Prostate gland (tissue), 2 donors: ENCODE results near the gene MEF2D. TPM values are rescaled to one million over a fixed set of nuclear protein-coding genes. Genes with fewer than 3 reads are reported as not detected.

ENCODE experiments used
- DNase-seq: peaks from one replicate; pipeline ENCODE4 v3.0.0-alpha.2; 2019; ENCODE audit warnings: low spot score
- H3K27ac ChIP-seq, 2 donors: fragments of 200-600 bp; sonication (generic); 2 replicates each; pipeline ENCODE4 v1.5.1; 2017 to 2019
- H3K27me3 ChIP-seq: fragments of 200-600 bp; sonication (generic); replicated peaks from 2 replicates; pipeline ENCODE4 v1.5.1; 2019; ENCODE audit not compliant: insufficient read depth
- H3K36me3 ChIP-seq, 2 donors: fragments of 200-600 bp; sonication (generic); 1 replicate in 1 of 2; 2 replicates in 1 of 2; pipeline versions ENCODE4 v1.5.1 to v1.8.1; 2017 to 2019
- H3K4me1 ChIP-seq: fragments of 200-600 bp; sonication (generic); replicated peaks from 2 replicates; pipeline ENCODE4 v1.5.1; 2019
- H3K4me3 ChIP-seq, 2 donors: fragments of 200-600 bp; sonication (generic); 2 replicates each; pipeline ENCODE4 v1.5.1; 2017 to 2019
- H3K9me3 ChIP-seq: fragments of 200-600 bp; sonication (generic); 2 replicates; pipeline ENCODE4 v1.5.1; 2017
- POLR2A ChIP-seq: fragments of 450-650 bp; IDR thresholded peaks from one replicate; pipeline ENCODE4 v1.6.1; 2016; ENCODE audit warnings: antibody characterized with exemption, mild to moderate bottlenecking
- POLR2AphosphoS5 ChIP-seq: sonication (generic); formaldehyde crosslinking; IDR thresholded peaks from one replicate; pipeline ENCODE4 v1.6.1; 2017; ENCODE audit warnings: antibody characterized with exemption
- WGBS: methylation state at CpG from one replicate; pipeline ENCODE4 v1.1.5; 2018; 5-methylcytosine and 5-hydroxymethylcytosine counted together
- intact Hi-C: fragments of 100-400 bp; cut with DNase I; formaldehyde crosslinking; loops from one replicate; pipeline ENCODE4 v1.14.2; 2022
- total RNA-seq, 2 donors: library from RNA; depleted of rRNA; stranded (reverse); fragments of >200 nt; gene quantifications; one replicate each; pipeline ENCODE4 v1.1.0, GENCODE V29; 2016
- TF ChIP-seq, protein P1 (sequence below), 4 experiments: fragments of 200-600 bp in 2 of 4; fragments of 450-650 bp in 2 of 4; sonication (generic) in 2 of 4; IDR thresholded peaks; 1 replicate in 3 of 4; 2 replicates in 1 of 4; pipeline ENCODE4 v1.5.1; 2016 to 2019; ENCODE audit warnings: antibody characterized with exemption in 4 of 4, mild to moderate bottlenecking in 2 of 4, moderate library complexity in 2 of 4

The MEF2D gene
- total RNA-seq, 2 donors from 2014 or later = 52.1 to 128 TPM

DNA sequence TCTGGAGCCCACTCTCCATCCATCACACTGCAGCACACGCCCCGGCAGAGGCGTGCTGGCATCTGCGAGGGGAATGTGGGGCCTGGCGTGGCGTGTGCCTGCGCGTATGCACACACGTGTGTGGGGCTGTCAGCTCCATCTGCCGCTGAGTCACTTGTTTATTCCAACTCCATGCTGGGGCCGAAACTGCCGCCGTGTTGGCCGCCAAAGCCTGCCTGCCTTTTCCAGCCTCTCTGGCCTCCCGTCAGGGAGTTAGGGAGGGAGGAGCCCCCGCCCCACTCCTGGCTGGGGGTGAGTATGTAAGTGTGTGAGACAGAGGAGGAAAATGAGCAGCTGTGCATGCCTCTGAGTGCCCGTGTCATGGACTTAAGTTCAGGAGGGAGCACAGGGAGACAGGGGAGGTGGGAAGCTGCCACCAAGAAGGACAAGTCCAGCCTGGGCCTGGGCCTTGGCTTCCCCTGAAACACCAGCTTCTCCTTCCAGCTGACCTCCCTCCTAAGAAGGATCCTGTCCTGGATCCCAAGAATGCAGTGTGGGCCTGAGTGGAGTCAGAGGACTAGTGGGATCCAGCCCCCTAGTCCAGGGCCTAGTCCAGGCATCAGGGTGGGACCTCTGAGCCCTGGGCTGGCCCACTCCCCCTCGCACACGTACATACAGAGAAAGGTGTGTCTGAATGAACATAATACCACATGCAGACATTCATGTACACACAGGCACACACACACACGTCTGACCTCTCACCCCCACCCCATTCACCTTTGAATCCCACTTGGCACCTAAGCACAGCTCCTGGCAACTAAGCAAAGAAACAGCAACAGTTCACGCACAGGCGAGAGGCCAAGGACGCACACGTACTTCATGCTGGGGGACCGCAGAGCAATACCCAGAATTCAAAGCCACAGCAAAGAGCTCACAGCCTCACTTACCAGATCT, 24.7 kb downstream of the MEF2D start:
- Histone ChIP-seq H3K9me3 (no peaks in the 10 kb centered on the region), H3K4me3 (no peak overlapping the region), H3K27me3 (no peaks in the 10 kb centered on the region), H3K27ac (peak overlapping the region; percentile 81 to 92), H3K4me1 (peaks cover 31% of the 10 kb centered on the region), H3K36me3 (peaks cover 5 to 23% of the 10 kb centered on the region in 2 donors)
- intact Hi-C loops = no loop called here
- DNase-seq = peak; percentile 48
- 55% methylated on average over 23 of the region's 25 CpGs for WGBS
- TF ChIP-seq POLR2AphosphoS5 = peak; percentile 75
- TF ChIP-seq, protein P1, sequence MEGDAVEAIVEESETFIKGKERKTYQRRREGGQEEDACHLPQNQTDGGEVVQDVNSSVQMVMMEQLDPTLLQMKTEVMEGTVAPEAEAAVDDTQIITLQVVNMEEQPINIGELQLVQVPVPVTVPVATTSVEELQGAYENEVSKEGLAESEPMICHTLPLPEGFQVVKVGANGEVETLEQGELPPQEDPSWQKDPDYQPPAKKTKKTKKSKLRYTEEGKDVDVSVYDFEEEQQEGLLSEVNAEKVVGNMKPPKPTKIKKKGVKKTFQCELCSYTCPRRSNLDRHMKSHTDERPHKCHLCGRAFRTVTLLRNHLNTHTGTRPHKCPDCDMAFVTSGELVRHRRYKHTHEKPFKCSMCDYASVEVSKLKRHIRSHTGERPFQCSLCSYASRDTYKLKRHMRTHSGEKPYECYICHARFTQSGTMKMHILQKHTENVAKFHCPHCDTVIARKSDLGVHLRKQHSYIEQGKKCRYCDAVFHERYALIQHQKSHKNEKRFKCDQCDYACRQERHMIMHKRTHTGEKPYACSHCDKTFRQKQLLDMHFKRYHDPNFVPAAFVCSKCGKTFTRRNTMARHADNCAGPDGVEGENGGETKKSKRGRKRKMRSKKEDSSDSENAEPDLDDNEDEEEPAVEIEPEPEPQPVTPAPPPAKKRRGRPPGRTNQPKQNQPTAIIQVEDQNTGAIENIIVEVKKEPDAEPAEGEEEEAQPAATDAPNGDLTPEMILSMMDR (IDR thresholded peaks at IDR 0.05) = no peak
- TF ChIP-seq POLR2A = peak; percentile 6

DNA sequence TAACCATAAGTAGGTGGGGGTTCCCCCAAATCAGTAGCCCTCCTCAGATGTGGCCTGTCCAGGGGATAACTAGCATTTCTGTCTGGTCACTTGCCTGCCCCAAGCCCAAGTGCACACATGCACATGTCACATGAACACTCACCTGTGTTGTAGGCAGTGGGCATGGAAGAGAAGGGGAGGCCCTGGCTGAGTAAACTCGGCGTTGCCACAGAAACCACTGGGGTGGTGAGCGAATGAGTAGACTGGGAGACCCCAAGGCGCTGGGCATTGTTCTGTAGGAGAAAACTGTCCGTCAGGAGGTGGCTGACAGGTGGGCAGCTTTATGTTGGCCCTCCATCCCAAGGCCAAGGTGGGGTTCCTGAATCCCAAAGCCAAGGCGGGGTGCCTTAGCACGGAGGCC, 25.6 kb downstream of the MEF2D start:
- WGBS = 87% methylated on average over 7 of the region's 7 CpGs
- TF ChIP-seq POLR2AphosphoS5 (no peak), POLR2A (no peak)
- TF ChIP-seq, protein P1 (IDR thresholded peaks at IDR 0.05) = no peak
- Histone ChIP-seq H3K9me3 (no peaks in the 10 kb centered on the region), H3K36me3 (peaks cover 5 to 16% of the 10 kb centered on the region in 2 donors), H3K4me1 (peaks cover 31% of the 10 kb centered on the region), H3K27me3 (no peaks in the 10 kb centered on the region), H3K27ac (peak overlapping the region; percentile 81 to 92), H3K4me3 (no peak overlapping the region)
- DNase-seq = no peak
- intact Hi-C loops = no loop called here

DNA sequence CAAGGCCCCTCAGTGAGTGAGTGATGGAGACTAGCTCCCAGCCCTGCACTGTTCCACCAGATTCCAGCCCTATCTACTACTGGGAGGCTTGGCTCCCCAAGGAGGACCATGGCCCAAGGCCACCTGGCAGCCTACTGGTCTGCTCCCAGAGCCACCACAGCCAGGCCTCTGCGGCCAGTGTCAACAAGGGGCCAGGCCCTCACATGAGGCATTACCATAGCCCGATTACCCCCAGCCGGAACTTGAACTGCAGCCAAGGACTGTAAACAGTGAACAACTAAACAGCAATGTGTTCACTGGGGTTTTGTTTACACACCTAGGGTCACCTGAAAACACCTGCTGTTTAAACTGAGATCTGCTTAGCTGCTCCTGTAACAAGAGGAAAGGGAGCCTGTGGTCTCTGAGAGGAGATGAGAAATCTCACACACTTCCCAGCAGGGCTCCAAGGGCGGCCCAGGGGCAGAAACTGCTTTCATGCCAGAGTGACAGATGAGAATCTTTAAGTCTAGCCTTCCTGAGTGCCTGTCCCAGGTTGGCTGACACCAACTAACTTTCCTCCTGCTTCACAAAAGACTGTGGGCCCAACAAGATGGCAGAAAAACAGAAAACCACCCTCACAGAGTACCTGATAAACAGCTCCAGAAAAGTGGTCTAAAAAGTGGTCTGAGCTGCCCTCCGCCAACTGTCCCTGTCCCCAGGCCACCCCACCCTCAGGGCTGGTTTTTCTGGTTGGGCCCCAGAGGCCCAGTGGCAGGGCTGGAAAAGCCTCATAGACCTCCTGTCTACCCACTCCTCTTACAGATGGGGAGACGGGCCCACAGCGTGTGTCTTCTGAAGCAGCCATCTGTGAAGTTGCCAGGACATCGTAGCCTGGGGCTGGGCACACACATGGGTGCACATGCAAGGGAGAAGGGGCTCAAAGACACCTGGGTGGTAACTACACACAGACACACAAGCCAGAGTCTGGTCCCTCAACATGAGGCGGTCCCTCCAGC, 28.8 kb downstream of the MEF2D start:
- H3K4me3 ChIP-seq = no peak overlapping the region
- no peaks in the 10 kb centered on the region for H3K27me3 ChIP-seq
- peaks cover 27% of the 10 kb centered on the region for H3K4me1 ChIP-seq
- TF ChIP-seq POLR2AphosphoS5 (peak; percentile 84), POLR2A (no peak)
- TF ChIP-seq, protein P1 (IDR thresholded peaks at IDR 0.05) = peak in 1 of 4 experiments; percentile 15
- peak overlapping the region; percentile 81 to 92 for H3K27ac ChIP-seq
- H3K36me3 ChIP-seq = peaks cover 16 to 22% of the 10 kb centered on the region in 2 donors
- peak; percentile 92 for DNase-seq
- intact Hi-C loops = no loop called here
- no peaks in the 10 kb centered on the region for H3K9me3 ChIP-seq
- 40% methylated on average over 9 of the region's 9 CpGs for WGBS

DNA sequence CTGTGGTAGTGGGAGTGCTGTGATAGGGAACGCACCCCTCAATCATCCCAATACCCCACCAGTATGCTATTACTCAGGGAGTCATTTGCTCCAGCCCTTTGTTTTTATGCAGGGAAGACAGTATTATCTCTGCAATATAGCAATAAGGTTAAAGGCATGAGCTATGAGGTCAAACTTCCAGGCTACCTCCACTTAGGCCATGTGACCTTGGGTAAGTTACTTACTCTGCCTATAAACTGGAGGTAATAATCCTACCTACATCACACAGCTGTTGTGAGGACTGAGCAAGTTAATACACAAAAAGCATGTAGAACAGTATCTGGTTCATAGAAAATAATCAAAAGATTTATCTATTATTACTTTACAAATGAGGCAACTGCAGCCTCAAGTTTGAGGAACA, 30.1 kb downstream of the MEF2D start:
- Histone ChIP-seq H3K4me3 (no peak overlapping the region), H3K36me3 (peaks cover 14 to 15% of the 10 kb centered on the region in 2 donors), H3K4me1 (peaks cover 25% of the 10 kb centered on the region), H3K9me3 (no peaks in the 10 kb centered on the region), H3K27me3 (no peaks in the 10 kb centered on the region), H3K27ac (peak overlapping the region; percentile 81 to 92)
- WGBS = 85% methylated on average over 1 of the region's 1 CpG
- TF ChIP-seq POLR2A (no peak), POLR2AphosphoS5 (no peak)
- TF ChIP-seq, protein P1 (IDR thresholded peaks at IDR 0.05) = no peak
- no peak for DNase-seq
- intact Hi-C loops = no loop called here
